Endothelial cell of umbilical vein (primary cell): ENCODE measurements around the gene AIMP1. TPM values are rescaled to one million over a fixed set of nuclear protein-coding genes. Genes with fewer than 3 reads are reported as not detected.

Experiments used
- BruUV-seq: library from RNA; stranded (reverse); fragments of 400-500 nt; replicated peaks from 2 replicates; lab custom pipeline; 2021; lab: Mats Ljungman, UMichigan
- CTCF ChIA-PET: fragments of 300-600, 350-600 bp; sonication (Branson Sonifier 250); formaldehyde crosslinking; loops from one replicate; lab custom pipeline; 2021; ENCODE audit warnings: antibody characterized with exemption, inconsistent platforms; lab: Charles Lee
- POLR2A ChIA-PET: fragments of 300-600, 350-600 bp; sonication (Branson Sonifier 250); formaldehyde crosslinking; loops from one replicate; lab custom pipeline; 2021; ENCODE audit warnings: antibody characterized with exemption, inconsistent platforms; lab: Charles Lee
- DNase-seq: peaks from one replicate; pipeline ENCODE4 v3.0.0-alpha.2; 2011; ENCODE audit warnings: low read depth, low spot score
- FAIRE-seq: peaks from 2 replicates; lab custom pipeline; 2011; peaks lifted over from hg19 to GRCh38; lab: Jason Lieb, UNC
- H2AFZ ChIP-seq: 2 replicates; pipeline ENCODE4 v1.6.0; 2012; ENCODE audit warnings: low read depth, low read length, control low read depth, inconsistent platforms
- H3K27ac ChIP-seq: 2 replicates; pipeline ENCODE4 v1.5.1; 2011; ENCODE audit warnings: low read depth, mild to moderate bottlenecking, control low read depth, low read length, moderate library complexity; ENCODE audit not compliant: insufficient read depth
- H3K27me3 ChIP-seq, 2 experiments: 2 replicates each; pipeline versions ENCODE4 v1.6.0 to v1.6.1; 2011; ENCODE audit warnings: low read length in 2 of 2, mixed read lengths in 1 of 2; ENCODE audit not compliant: control insufficient read depth in 2 of 2, insufficient read depth in 2 of 2
- H3K36me3 ChIP-seq, 2 experiments: 2 replicates in 1 of 2; 3 replicates in 1 of 2; pipeline ENCODE4 v1.5.1; 2011; ENCODE audit warnings: low read length in 2 of 2, mild to moderate bottlenecking in 1 of 2, moderate library complexity in 1 of 2; ENCODE audit not compliant: control insufficient read depth in 2 of 2, insufficient read depth in 2 of 2; ENCODE audit errors: extremely low read depth in 1 of 2
- H3K4me1 ChIP-seq: 3 replicates; pipeline ENCODE4 v1.5.1; 2011; ENCODE audit warnings: mild to moderate bottlenecking, low read length; ENCODE audit not compliant: control insufficient read depth, insufficient read depth; ENCODE audit errors: extremely low read depth
- H3K4me2 ChIP-seq: 2 replicates; pipeline ENCODE4 v1.6.1; 2011; ENCODE audit warnings: low read length, control low read depth, mixed read lengths; ENCODE audit not compliant: insufficient read depth
- H3K4me3 ChIP-seq, 3 experiments: fragments of 200-600 bp in 1 of 3; sonication (generic), shearing (Covaris generic) in 1 of 3; replicated peaks in 1 of 3; 2 replicates each; pipeline ENCODE4 v1.5.1; 2011 to 2016; ENCODE audit warnings: control low read depth in 3 of 3, low read length in 3 of 3, mild to moderate bottlenecking in 2 of 3, inconsistent platforms in 1 of 3, low read depth in 1 of 3, moderate library complexity in 1 of 3; ENCODE audit not compliant: insufficient read depth in 1 of 3
- H3K79me2 ChIP-seq: 2 replicates; pipeline ENCODE4 v1.6.0; 2012; ENCODE audit warnings: low read length, inconsistent platforms; ENCODE audit not compliant: control insufficient read depth, insufficient read depth
- H3K9ac ChIP-seq: replicated peaks from 2 replicates; pipeline ENCODE3; 2011; ENCODE audit warnings: low read length, control low read depth; ENCODE audit not compliant: insufficient read depth; ENCODE audit errors: extremely low read depth
- H3K9me1 ChIP-seq: replicated peaks from 3 replicates; pipeline ENCODE4 v1.6.0; 2011; ENCODE audit warnings: mild to moderate bottlenecking, low read length; ENCODE audit not compliant: control insufficient read depth, insufficient read depth; ENCODE audit errors: extremely low read depth
- H3K9me3 ChIP-seq: replicated peaks from 2 replicates; pipeline ENCODE4 v1.5.1; 2012; ENCODE audit warnings: low read length, inconsistent platforms; ENCODE audit not compliant: control insufficient read depth, insufficient read depth
- H4K20me1 ChIP-seq: replicated peaks from 2 replicates; pipeline ENCODE3; 2011; ENCODE audit warnings: mild to moderate bottlenecking, low read length; ENCODE audit not compliant: control insufficient read depth, insufficient read depth; ENCODE audit errors: extremely low read depth
- CTCF ChIP-seq, 2 donors: IDR thresholded peaks; 1 replicate in 1 of 2; 2 replicates in 1 of 2; pipeline ENCODE4 v1.5.1; 2011; ENCODE audit warnings: low read length in 2 of 2, mild to moderate bottlenecking in 2 of 2, moderate library complexity in 2 of 2, control low read depth in 1 of 2, inconsistent platforms in 1 of 2, low read depth in 1 of 2; ENCODE audit not compliant: insufficient read depth in 1 of 2; ENCODE audit errors: extremely low read depth in 1 of 2
- EZH2 ChIP-seq: IDR thresholded peaks from 2 replicates; pipeline ENCODE4 v1.6.1; 2012; ENCODE audit warnings: borderline replicate concordance, low read depth, mild to moderate bottlenecking, moderate library complexity, low read length, inconsistent platforms; ENCODE audit not compliant: severe bottlenecking
- FOS ChIP-seq: IDR thresholded peaks from 2 replicates; pipeline ENCODE4 v1.6.1; 2011; ENCODE audit warnings: mild to moderate bottlenecking, low read length, moderate library complexity, borderline replicate concordance; ENCODE audit not compliant: insufficient read depth
- MYC ChIP-seq: IDR thresholded peaks from one replicate; pipeline ENCODE4 v1.6.1; 2011; ENCODE audit warnings: mild to moderate bottlenecking, low read depth, low read length
- POLR2A ChIP-seq: IDR thresholded peaks from 2 replicates; pipeline ENCODE4 v1.6.1; 2012; ENCODE audit warnings: low read depth, mild to moderate bottlenecking, control low read depth, low read length
- POLR2AphosphoS5 ChIP-seq: IDR thresholded peaks from 2 replicates; pipeline ENCODE4 v1.6.1; 2012; ENCODE audit warnings: low read depth, mild to moderate bottlenecking, control low read depth, low read length, moderate library complexity; ENCODE audit not compliant: insufficient read depth
- dilution Hi-C: fragments of 300-500 bp; cut with MboI; formaldehyde crosslinking; loops from one replicate; pipeline ENCODE4 v1.15.0; 2019; ENCODE audit warnings: low sequenced_read_pairs; ENCODE audit not compliant: extremely low pct_ligation_motif_present
- intact Hi-C: fragments of 100-400 bp; cut with micrococcal nuclease; formaldehyde crosslinking; loops from one replicate; pipeline ENCODE4 v1.10.0; 2022
- polyA plus RNA-seq, 4 experiments: library from polyadenylated mRNA; depleted of rRNA in 3 of 4; stranded (reverse) in 3 of 4; unstranded in 1 of 4; fragments of >200 nt; gene quantifications; 2 replicates each; pipeline versions ENCODE4 v1.2.1 to v1.2.3, GENCODE V29; 2011 to 2012; ENCODE audit warnings: missing spikeins in 1 of 4
- total RNA-seq: library from RNA; stranded (reverse); gene quantifications from 2 replicates; pipeline ENCODE4 v1.2.3, GENCODE V29; 2021
- TF ChIP-seq, protein P1 (sequence below): IDR thresholded peaks from 2 replicates; pipeline ENCODE4 v1.6.1; 2011; ENCODE audit not compliant: insufficient read depth, insufficient read length

Gene AIMP1
- total and polyA plus RNA-seq, 2 donors (not counting 3 experiments of a cell fraction or from before 2014, with no cell fraction given): 6.4 to 42.4 TPM

GRCh38 chr4:106336618-106337017, 20.3 kb downstream of the AIMP1 start:
- ChIA-PET POLR2A (no interaction called here), CTCF (interaction anchor here (0.7 kb wide), 1 partner anchor 8 kb away, joined by 3 read pairs; no protein-coding TSS in a partner anchor)
- H3K79me2 ChIP-seq: peaks cover 19% of the 10 kb centered on the region
- peaks cover 5 to 6% of the 10 kb centered on the region in 2 experiments for H3K36me3 ChIP-seq
- DNase-seq (no peak), FAIRE-seq (no peak)
- no peaks in the 10 kb centered on the region for H4K20me1 ChIP-seq
- no peak overlapping the region for H3K4me2 ChIP-seq
- H2AFZ ChIP-seq: no peak overlapping the region
- intact Hi-C loops (no loop called here), dilution Hi-C loops (no loop called here)
- no peak overlapping the region for H3K9ac ChIP-seq
- H3K9me1 ChIP-seq: no peaks in the 10 kb centered on the region
- H3K4me3 ChIP-seq: no peak overlapping the region
- no peaks in the 10 kb centered on the region for H3K9me3 ChIP-seq
- TF ChIP-seq FOS (no peak), CTCF (IDR thresholded peaks at IDR 0.05; ENCODE audit: extremely low read depth in 1 of 2, insufficient read depth in 1 of 2, low read depth in 1 of 2, low read length in 2 of 2) (no peak), POLR2AphosphoS5 (no peak), EZH2 (no peak), POLR2A (no peak), MYC (no peak)
- TF ChIP-seq, protein P1, sequence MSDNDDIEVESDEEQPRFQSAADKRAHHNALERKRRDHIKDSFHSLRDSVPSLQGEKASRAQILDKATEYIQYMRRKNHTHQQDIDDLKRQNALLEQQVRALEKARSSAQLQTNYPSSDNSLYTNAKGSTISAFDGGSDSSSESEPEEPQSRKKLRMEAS: no peak
- H3K4me1 ChIP-seq: peaks cover 9% of the 10 kb centered on the region
- no peaks in the 10 kb centered on the region for H3K27me3 ChIP-seq
- no peak overlapping the region for H3K27ac ChIP-seq
- no TSS peak for BruUV-seq
